ENCODE results near the gene LMNA.

- TF ChIP-seq CTCF (conservative IDR thresholded peaks at IDR 0.05; ENCODE audit: low read length) = no peak
- TF ChIP-seq EZH2phosphoT487 (IDR thresholded peaks at IDR 0.05; ENCODE audit: borderline replicate concordance, low read depth, low read length) = no peak
Observed at GRCh38 chr1:156113282-156113950, 1.1 kb upstream of the LMNA start.

Measured in OCI-LY7 (cell line).